ENCODE data around the gene HDAC6. TPM values are rescaled to one million over a fixed set of nuclear protein-coding genes. Genes with fewer than 3 reads are reported as not detected.

The HDAC6 gene
- total and polyA plus RNA-seq, 2 of the 13 experiments (the other 11 are each of a cell fraction or from before 2014, with no cell fraction given): 80.4 to 93.6 TPM

DNA sequence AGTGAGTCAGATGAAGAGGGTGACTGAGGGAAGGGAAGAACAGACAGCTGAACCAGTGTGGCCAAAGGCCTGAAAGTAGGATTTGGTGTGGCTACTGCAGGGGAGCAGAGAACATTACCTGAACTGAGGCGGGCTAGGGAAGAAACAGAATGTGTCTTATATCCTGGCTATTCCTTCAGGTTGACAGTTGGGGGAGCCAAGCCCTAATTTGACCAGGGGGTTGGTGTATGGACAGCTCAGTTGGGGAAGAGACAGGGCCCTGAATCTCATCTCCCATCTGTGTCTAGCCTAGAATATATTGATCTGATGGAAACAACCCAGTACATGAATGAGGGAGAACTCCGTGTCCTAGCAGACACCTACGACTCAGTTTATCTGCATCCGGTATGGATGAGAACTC, 4.2 kb downstream of the HDAC6 start (continued):
- TF ChIP-seq STAG1 (CRISPR knock-in tag; IDR thresholded peaks at IDR 0.05) (peak; percentile 28), ZBTB21 (CRISPR knock-in tag; IDR thresholded peaks at IDR 0.05) (no peak), ZMYM2 (CRISPR knock-in tag; IDR thresholded peaks at IDR 0.05) (no peak), ZNF20 (CRISPR knock-in tag; IDR thresholded peaks at IDR 0.05) (no peak), NR2F6 (IDR thresholded peaks at IDR 0.05) (no peak), NR2F6 (CRISPR knock-in tag; IDR thresholded peaks at IDR 0.05) (no peak), AFF4 (CRISPR knock-in tag; IDR thresholded peaks at IDR 0.05) (no peak), FOXP1 (IDR thresholded peaks at IDR 0.05) (no peak), FOXP1 (CRISPR knock-in tag; IDR thresholded peaks at IDR 0.05) (no peak), NR0B2 (CRISPR knock-in tag; IDR thresholded peaks at IDR 0.05) (no peak), ZNF160 (CRISPR knock-in tag; IDR thresholded peaks at IDR 0.05) (no peak)
- TF ChIP-seq, protein P1, sequence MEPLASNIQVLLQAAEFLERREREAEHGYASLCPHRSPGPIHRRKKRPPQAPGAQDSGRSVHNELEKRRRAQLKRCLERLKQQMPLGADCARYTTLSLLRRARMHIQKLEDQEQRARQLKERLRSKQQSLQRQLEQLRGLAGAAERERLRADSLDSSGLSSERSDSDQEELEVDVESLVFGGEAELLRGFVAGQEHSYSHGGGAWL (CRISPR knock-in tag; IDR thresholded peaks at IDR 0.05): no peak

Measured in HepG2 (cell line).